NCI-H1105 treated with DMSO at 0.1 percent for 48 hours (cell line): Measurements from ENCODE around the gene BRD3OS.

Source experiments
- DNase-seq: peaks from one replicate; lab custom pipeline; 2025; lab: John Stamatoyannopoulos, UW

BRD3OS gene

GRCh38 chr9:134024828-134025605 is at the start of gene BRD3OS:
Gene BRD3OS (plus strand): TSS chr9:134025481. CDS start chr9:134026748, 1,267 bp downstream.
- DNase-seq = peak; percentile 98

GRCh38 chr9:133975511-133975910 is 49.8 kb upstream of the BRD3OS start:
- DNase-seq = no peak

GRCh38 chr9:133976191-133976861 is 49.0 kb upstream of the BRD3OS start:
- DNase-seq = no peak

- no peak for DNase-seq
Measured at GRCh38 chr9:133976887-133977286, 48.4 kb upstream of the BRD3OS start.

- DNase-seq = no peak
Measured at GRCh38 chr9:133977421-133978201, 47.7 kb upstream of the BRD3OS start.

- DNase-seq = no peak
Measured at GRCh38 chr9:133978226-133978898, 46.9 kb upstream of the BRD3OS start.

- no peak for DNase-seq
Measured at GRCh38 chr9:133978899-133979272, 46.4 kb upstream of the BRD3OS start.

- DNase-seq = no peak
Measured at GRCh38 chr9:133979273-133979920, 45.9 kb upstream of the BRD3OS start.

GRCh38 chr9:133979921-133980863 is 45.1 kb upstream of the BRD3OS start:
- no peak for DNase-seq

GRCh38 chr9:133980864-133981588 is 44.3 kb upstream of the BRD3OS start:
- DNase-seq = no peak

- DNase-seq = no peak
Measured at GRCh38 chr9:133981589-133981957, 43.7 kb upstream of the BRD3OS start.

GRCh38 chr9:133981958-133982681 is 43.2 kb upstream of the BRD3OS start:
- DNase-seq = no peak

- DNase-seq = no peak
Measured at GRCh38 chr9:133982971-133983720, 42.1 kb upstream of the BRD3OS start.

GRCh38 chr9:133986061-133986460 is 39.2 kb upstream of the BRD3OS start:
- DNase-seq = no peak

GRCh38 chr9:133986774-133987445 is 38.4 kb upstream of the BRD3OS start:
- no peak for DNase-seq

GRCh38 chr9:133987446-133987788 is 37.9 kb upstream of the BRD3OS start:
- DNase-seq = no peak

- no peak for DNase-seq
Measured at GRCh38 chr9:133987946-133988665, 37.2 kb upstream of the BRD3OS start.
